ENCODE measurements around the gene ZC3H6. TPM values are rescaled to one million over a fixed set of nuclear protein-coding genes. Genes with fewer than 3 reads are reported as not detected.
A peak's percentile ranks its signal among the peaks of the same experiment; 100 is the strongest.

The ZC3H6 gene
- total RNA-seq, 2 donors from 2014 or later, result 4.0 to 7.0 TPM

DNA sequence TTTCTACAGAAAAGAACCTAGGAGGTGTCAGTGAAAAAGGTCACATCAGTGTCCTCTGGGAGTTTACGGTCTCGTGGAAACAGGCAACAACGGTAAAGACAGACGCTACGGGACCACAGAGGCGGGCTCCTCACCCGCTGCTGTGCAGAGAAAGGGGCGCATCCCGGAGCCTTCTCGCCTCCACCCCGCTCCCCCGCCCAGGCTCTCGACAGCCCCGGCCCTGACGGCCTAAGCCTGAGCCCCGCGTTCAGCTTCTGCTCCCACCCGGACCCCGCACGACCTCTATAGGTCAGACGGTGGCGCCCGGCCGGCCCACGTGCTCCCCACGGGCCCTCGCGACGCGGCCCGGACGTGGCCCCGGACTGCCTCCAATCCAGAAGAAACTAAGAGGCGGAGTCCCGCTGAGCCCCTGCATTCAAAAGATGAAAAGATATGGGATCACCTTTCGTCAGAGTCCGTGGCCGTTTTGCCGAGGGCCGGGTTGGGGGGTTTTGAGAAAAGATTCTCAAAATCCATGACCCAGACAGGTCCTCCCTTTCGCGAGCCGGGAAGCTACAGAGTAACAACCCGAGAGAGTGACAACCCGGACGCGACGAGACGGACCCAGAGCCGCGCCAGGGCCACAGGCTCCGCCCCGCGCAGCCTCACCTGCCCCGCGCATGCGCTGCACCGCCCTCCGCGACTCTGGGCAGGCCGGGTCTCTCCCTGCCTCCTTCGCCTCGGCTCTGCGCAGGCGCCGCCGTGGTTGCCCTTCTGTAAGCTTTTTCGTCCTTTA lies 20.7 kb upstream of the ZC3H6 start, which contains the start of gene ZC3H8:
Gene ZC3H8, minus strand, starts transcription at position 577 of the 775 bp plus-strand sequence. Its CDS starts 61 bp downstream, at position 516.
- Histone ChIP-seq H3K36me3 (replicated peaks in 1 of 2; ENCODE audit: insufficient read depth in 1 of 2, low read depth in 2 of 2) (no peaks in the 10 kb centered on the region), H3K27ac (peak within 1 kb of the TSS; percentile 65 to 92 (median 82)), H3K27me3 (no peaks in the 10 kb centered on the region), H3K9me3 (no peaks in the 10 kb centered on the region), H3K4me3 (peak within 1 kb of the TSS; percentile 37 to 77), H3K4me1 (peaks cover 27% of the 10 kb centered on the region)
- 0% methylated on average over 43 to 68 of the region's 68 CpGs for WGBS, 2 donors
- peak; percentile 95 to 97 (median 96) for DNase-seq
- ATAC-seq, result peak; percentile 99
- intact Hi-C loops (cut with DNase I), result no loop called here
- TF ChIP-seq, protein P1, sequence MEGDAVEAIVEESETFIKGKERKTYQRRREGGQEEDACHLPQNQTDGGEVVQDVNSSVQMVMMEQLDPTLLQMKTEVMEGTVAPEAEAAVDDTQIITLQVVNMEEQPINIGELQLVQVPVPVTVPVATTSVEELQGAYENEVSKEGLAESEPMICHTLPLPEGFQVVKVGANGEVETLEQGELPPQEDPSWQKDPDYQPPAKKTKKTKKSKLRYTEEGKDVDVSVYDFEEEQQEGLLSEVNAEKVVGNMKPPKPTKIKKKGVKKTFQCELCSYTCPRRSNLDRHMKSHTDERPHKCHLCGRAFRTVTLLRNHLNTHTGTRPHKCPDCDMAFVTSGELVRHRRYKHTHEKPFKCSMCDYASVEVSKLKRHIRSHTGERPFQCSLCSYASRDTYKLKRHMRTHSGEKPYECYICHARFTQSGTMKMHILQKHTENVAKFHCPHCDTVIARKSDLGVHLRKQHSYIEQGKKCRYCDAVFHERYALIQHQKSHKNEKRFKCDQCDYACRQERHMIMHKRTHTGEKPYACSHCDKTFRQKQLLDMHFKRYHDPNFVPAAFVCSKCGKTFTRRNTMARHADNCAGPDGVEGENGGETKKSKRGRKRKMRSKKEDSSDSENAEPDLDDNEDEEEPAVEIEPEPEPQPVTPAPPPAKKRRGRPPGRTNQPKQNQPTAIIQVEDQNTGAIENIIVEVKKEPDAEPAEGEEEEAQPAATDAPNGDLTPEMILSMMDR (IDR thresholded peaks at IDR 0.05), result no peak
- TF ChIP-seq POLR2A (IDR thresholded peaks at IDR 0.05), result peak; percentile 45 to 89 (median 87)

DNA sequence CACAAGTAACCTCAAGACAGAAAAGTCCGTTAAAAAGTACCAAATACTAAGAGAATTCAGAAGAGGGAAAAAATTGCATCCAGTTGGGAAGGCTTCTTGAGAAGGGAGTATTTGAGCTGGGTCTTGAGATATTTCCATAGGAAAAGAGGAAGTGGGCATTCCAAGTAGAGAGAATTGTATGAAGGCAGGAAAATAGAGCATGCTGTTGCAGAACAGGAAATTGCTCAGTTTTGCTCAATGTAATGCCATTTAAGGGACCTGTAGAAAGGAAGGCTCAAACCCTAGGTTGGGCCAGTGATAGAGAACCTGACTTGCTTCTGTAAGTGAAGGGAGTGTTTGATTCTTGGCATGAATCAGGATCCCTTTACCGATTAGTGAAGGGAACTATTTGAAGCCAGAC lies 19.5 kb upstream of the ZC3H6 start:
- no peak for DNase-seq
- no peaks in the 10 kb centered on the region for H3K36me3 ChIP-seq (replicated peaks in 1 of 2; ENCODE audit: insufficient read depth in 1 of 2, low read depth in 2 of 2)
- 71 to 82% methylated on average over 2 of the region's 2 CpGs for WGBS, 2 donors
- no peaks in the 10 kb centered on the region for H3K27me3 ChIP-seq
- ATAC-seq, result no peak
- no peaks in the 10 kb centered on the region for H3K9me3 ChIP-seq
- H3K4me3 ChIP-seq, result no peak overlapping the region
- intact Hi-C loops (cut with DNase I), result no loop called here
- H3K4me1 ChIP-seq, result peaks cover 27% of the 10 kb centered on the region
- no peak overlapping the region for H3K27ac ChIP-seq
- TF ChIP-seq POLR2A (IDR thresholded peaks at IDR 0.05), result no peak
- TF ChIP-seq, protein P1 (IDR thresholded peaks at IDR 0.05), result no peak

DNA sequence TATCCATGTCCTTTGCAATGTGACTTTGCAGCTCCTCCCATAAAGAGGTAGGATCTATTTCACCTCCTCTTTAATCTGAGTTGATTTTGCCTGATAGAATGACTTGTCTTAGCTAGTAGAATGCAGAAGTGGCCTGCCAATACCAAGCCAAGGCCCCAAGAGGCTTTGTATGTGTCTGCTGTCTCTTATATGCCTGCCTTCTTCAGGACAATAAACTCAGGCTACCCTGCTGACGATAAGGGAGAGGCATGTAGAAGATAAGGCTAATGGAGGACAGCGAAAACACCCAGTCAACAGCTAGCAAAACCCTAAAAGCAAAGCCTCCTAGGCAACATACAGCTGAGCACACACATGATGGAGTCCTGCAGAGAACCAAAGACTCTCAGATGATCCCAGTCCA lies 18.7 kb upstream of the ZC3H6 start:
- intact Hi-C loops (cut with DNase I), result no loop called here
- WGBS, 2 donors, result 80 to 81% methylated on average over 2 of the region's 2 CpGs
- Histone ChIP-seq H3K4me3 (no peak overlapping the region), H3K9me3 (no peaks in the 10 kb centered on the region), H3K27me3 (no peaks in the 10 kb centered on the region), H3K27ac (no peak overlapping the region), H3K36me3 (replicated peaks in 1 of 2; ENCODE audit: insufficient read depth in 1 of 2, low read depth in 2 of 2) (no peaks in the 10 kb centered on the region), H3K4me1 (peaks cover 27% of the 10 kb centered on the region)
- ATAC-seq (no peak), DNase-seq (no peak)
- TF ChIP-seq, protein P1 (IDR thresholded peaks at IDR 0.05), result no peak
- no peak for TF ChIP-seq POLR2A (IDR thresholded peaks at IDR 0.05)

DNA sequence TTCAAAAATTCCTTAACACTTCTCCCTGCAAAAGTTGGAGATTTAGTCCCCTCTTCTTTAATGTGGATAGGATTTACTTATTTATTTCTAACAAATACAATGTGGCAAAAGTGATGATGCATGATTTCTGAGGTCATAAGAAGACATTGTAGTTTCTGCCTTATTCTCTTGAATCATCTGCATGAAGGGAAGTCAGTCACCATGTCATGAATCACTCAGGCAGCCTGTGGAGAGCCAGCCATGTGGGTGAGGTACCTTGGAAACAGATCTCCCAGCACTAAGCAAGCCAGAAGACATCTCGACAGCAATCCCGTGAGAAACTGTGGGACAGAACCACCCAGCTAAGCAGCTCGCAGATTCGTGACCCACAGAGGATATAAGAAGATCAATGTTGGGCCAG lies 17.8 kb upstream of the ZC3H6 start:
- no peaks in the 10 kb centered on the region for H3K27me3 ChIP-seq
- H3K9me3 ChIP-seq, result no peaks in the 10 kb centered on the region
- no peak for TF ChIP-seq POLR2A (IDR thresholded peaks at IDR 0.05)
- TF ChIP-seq, protein P1 (IDR thresholded peaks at IDR 0.05), result no peak
- H3K4me3 ChIP-seq, result no peak overlapping the region
- 54 to 73% methylated on average over 4 of the region's 4 CpGs for WGBS, 2 donors
- H3K27ac ChIP-seq, result no peak overlapping the region
- H3K4me1 ChIP-seq, result peaks cover 23% of the 10 kb centered on the region
- intact Hi-C loops (cut with DNase I), result no loop called here
- no peaks in the 10 kb centered on the region for H3K36me3 ChIP-seq (replicated peaks in 1 of 2; ENCODE audit: insufficient read depth in 1 of 2, low read depth in 2 of 2)
- ATAC-seq (no peak), DNase-seq (no peak)

Data from body of pancreas (tissue), 4 donors.